Small intestine (tissue), 4 donors: ENCODE results near the gene MRPS9. TPM values are rescaled to one million over a fixed set of nuclear protein-coding genes. Genes with fewer than 3 reads are reported as not detected.

Source experiments
- polyA plus RNA-seq, 4 donors: library from polyadenylated mRNA; stranded (reverse) in 3 of 4; unstranded in 1 of 4; fragments of 200-250 nt in 3 of 4; fragments of 120-200 nt in 1 of 4; gene quantifications; one replicate each; pipeline versions ENCODE4 v1.2.1 to v1.2.3, GENCODE V29; 2013
- donor health status: healthy with polysubstance abuse.
- donor health status: Bipolar disorder and iron deficiency.
- donor health status: healthy.

Gene MRPS9
- polyA plus RNA-seq, 4 donors, result 22.7 to 44.1 (median 28.4) TPM

Other genes with a start within 250 kb of the MRPS9 start
- gene POU3F3, start 184.0 kb upstream of the MRPS9 start, polyA plus RNA-seq, result under 1 TPM in 2 of 4 donors, not detected in 2; 0.04 to 0.15 TPM
- gene GPR45, start 203.7 kb downstream of the MRPS9 start, polyA plus RNA-seq, result under 1 TPM in 2 of 4 donors, not detected in 2; 0.04 to 0.12 TPM